HCT116 (cell line): Measurements from ENCODE around the gene CNTN4. TPM values are rescaled to one million over a fixed set of nuclear protein-coding genes. Genes with fewer than 3 reads are reported as not detected.

Experiments used
- ATAC-seq: fragments of 200-7000 bp; cut with Tn5 transposase; 2 replicates; pipeline ENCODE4 v1.9.1; 2020; ENCODE audit warnings: mild to moderate bottlenecking, moderate library complexity
- BruUV-seq: library from RNA; stranded (reverse); fragments of 400-500 nt; replicated peaks from 2 replicates; lab custom pipeline; 2021; lab: Mats Ljungman, UMichigan
- CTCF ChIA-PET: fragments of 300-600 bp; sonication (Branson Sonifier 250); formaldehyde crosslinking; loops from one replicate; lab custom pipeline; 2021; ENCODE audit warnings: antibody characterized with exemption; lab: Charles Lee
- POLR2A ChIA-PET: fragments of 300-600, 350-600 bp; sonication (Branson Sonifier 250); formaldehyde crosslinking; loops from one replicate; lab custom pipeline; 2021; ENCODE audit warnings: antibody characterized with exemption; lab: Charles Lee
- RAD21 ChIA-PET, 2 experiments: fragments of 300-600 bp; sonication (Branson Sonifier 250); formaldehyde crosslinking; loops; one replicate each; lab custom pipeline; 2023; ENCODE audit warnings: low total read pairs in 2 of 2; ENCODE audit not compliant: uncharacterized antibody in 2 of 2, unreplicated experiment in 2 of 2, low non-redundant PET in 1 of 2; lab: Charles Lee
- DNase-seq: peaks from one replicate; pipeline ENCODE4 v3.0.0-alpha.2; 2010; ENCODE audit warnings: low read depth, low spot score
- H2AFZ ChIP-seq: fragments of 200-600 bp; shearing (Covaris generic), sonication (generic); 2 replicates; pipeline ENCODE4 v1.6.1; 2017; ENCODE audit warnings: low read depth, mixed run types, mixed read lengths, antibody characterized with exemption, low read length; ENCODE audit not compliant: poor library complexity, severe bottlenecking
- H3K27ac ChIP-seq: 2 replicates; pipeline ENCODE4 v1.5.1; 2012; ENCODE audit warnings: low read depth, low read length
- H3K27me3 ChIP-seq: fragments of 200-600 bp; sonication (generic); 2 replicates; pipeline ENCODE4 v1.6.1; 2016; ENCODE audit warnings: mixed run types, low read length, mixed read lengths; ENCODE audit not compliant: insufficient read depth
- H3K36me3 ChIP-seq, 2 experiments: fragments of 200-500 bp in 1 of 2; fragments of 200-600 bp in 1 of 2; sonication (Bioruptor generic) in 1 of 2; sonication (generic) in 1 of 2; 2 replicates each; pipeline versions ENCODE4 v1.5.1 to v1.6.1; 2014 to 2016; ENCODE audit warnings: low read length in 2 of 2, inconsistent platforms in 1 of 2, mixed read lengths in 1 of 2, mixed run types in 1 of 2; ENCODE audit not compliant: insufficient read depth in 2 of 2, control insufficient read depth in 1 of 2
- H3K4me1 ChIP-seq, 2 experiments: fragments of 200-600 bp in 1 of 2; sonication (generic) in 1 of 2; 2 replicates each; pipeline versions ENCODE4 v1.5.1 to v1.6.1; 2012 to 2017; ENCODE audit warnings: low read length in 2 of 2, inconsistent platforms in 1 of 2, mild to moderate bottlenecking in 1 of 2, mixed read lengths in 1 of 2, mixed run types in 1 of 2, moderate library complexity in 1 of 2; ENCODE audit not compliant: insufficient read depth in 2 of 2, control insufficient read depth in 1 of 2
- H3K4me2 ChIP-seq: fragments of 200-600 bp; sonication (generic); 2 replicates; pipeline ENCODE4 v1.6.1; 2017; ENCODE audit warnings: mixed run types, low read length, mixed read lengths
- H3K4me3 ChIP-seq, 2 experiments: fragments of 200-600 bp in 1 of 2; sonication (generic) in 1 of 2; replicated peaks in 1 of 2; 2 replicates each; pipeline ENCODE4 v1.5.1; 2011 to 2016; ENCODE audit warnings: low read length in 2 of 2, control low read depth in 1 of 2, low read depth in 1 of 2, mild to moderate bottlenecking in 1 of 2, mixed read lengths in 1 of 2, mixed run types in 1 of 2
- H3K79me2 ChIP-seq: fragments of 200-600 bp; sonication (generic); 2 replicates; pipeline ENCODE4 v1.6.1; 2017; ENCODE audit warnings: mild to moderate bottlenecking, mixed run types, low read length, moderate library complexity, mixed read lengths; ENCODE audit not compliant: insufficient read depth
- H3K9ac ChIP-seq: fragments of 200-600 bp; sonication (generic); 2 replicates; pipeline ENCODE4 v1.6.1; 2016; ENCODE audit warnings: low read length, mixed read lengths
- H3K9me2 ChIP-seq: fragments of 200-600 bp; sonication (generic), shearing (Covaris generic); 2 replicates; pipeline ENCODE4 v1.6.1; 2017; ENCODE audit warnings: mixed run types, mild to moderate bottlenecking, moderate library complexity; ENCODE audit not compliant: insufficient read depth
- H3K9me3 ChIP-seq, 2 experiments: fragments of 200-500 bp in 1 of 2; fragments of 200-600 bp in 1 of 2; sonication (Bioruptor generic) in 1 of 2; sonication (generic) in 1 of 2; 2 replicates each; pipeline ENCODE4 v1.6.1; 2014 to 2017; ENCODE audit warnings: low read length in 2 of 2, mixed read lengths in 2 of 2, inconsistent platforms in 1 of 2, low read depth in 1 of 2, mild to moderate bottlenecking in 1 of 2, mixed run types in 1 of 2, moderate library complexity in 1 of 2; ENCODE audit not compliant: control insufficient read depth in 1 of 2, insufficient read depth in 1 of 2
- H4K20me1 ChIP-seq: fragments of 200-600 bp; sonication (generic), shearing (Covaris generic); 2 replicates; pipeline ENCODE4 v1.6.1; 2017; ENCODE audit warnings: mixed run types, mild to moderate bottlenecking, moderate library complexity; ENCODE audit not compliant: insufficient read depth
- CBX3 ChIP-seq: IDR thresholded peaks from 2 replicates; pipeline ENCODE4 v1.6.1; 2012; ENCODE audit warnings: low read depth
- EGR1 ChIP-seq: IDR thresholded peaks from 2 replicates; pipeline ENCODE4 v1.6.1; 2012; ENCODE audit warnings: low read depth
- ELF1 ChIP-seq: IDR thresholded peaks from 2 replicates; pipeline ENCODE4 v1.6.1; 2012; ENCODE audit warnings: low read depth, borderline replicate concordance
- EZH2phosphoT487 ChIP-seq: fragments of 200-600 bp; IDR thresholded peaks from 2 replicates; pipeline ENCODE4 v1.6.1; 2018; ENCODE audit warnings: antibody characterized with exemption, borderline replicate concordance
- FOSL1 ChIP-seq: IDR thresholded peaks from 2 replicates; pipeline ENCODE4 v1.6.1; 2012; ENCODE audit warnings: low read depth
- JUND ChIP-seq: IDR thresholded peaks from 2 replicates; pipeline ENCODE4 v1.6.1; 2012
- SRF ChIP-seq: IDR thresholded peaks from 2 replicates; pipeline ENCODE4 v1.6.1; 2012; ENCODE audit warnings: low read depth
- TCF7L2 ChIP-seq: IDR thresholded peaks from 2 replicates; pipeline ENCODE4 v1.7.0; 2011; ENCODE audit warnings: borderline replicate concordance, inconsistent platforms; ENCODE audit not compliant: insufficient read depth, insufficient read length; ENCODE audit errors: extremely low read depth
- ZNF274 ChIP-seq: fragments of 200-500 bp; sonication (Bioruptor generic); IDR thresholded peaks from 2 replicates; pipeline ENCODE4 v1.6.1; 2014; ENCODE audit warnings: mild to moderate bottlenecking, low read depth, low read length, inconsistent platforms
- intact Hi-C: fragments of 100-400 bp; cut with micrococcal nuclease; formaldehyde crosslinking; loops from 2 replicates; pipeline ENCODE4 v1.10.0; 2022
- total RNA-seq: library from RNA; stranded (reverse); gene quantifications from one replicate; pipeline ENCODE4 v1.2.1, GENCODE V29; 2021; ENCODE audit not compliant: unreplicated experiment
- TF ChIP-seq, protein P1 (sequence below), 3 experiments: fragments of 200-600 bp in 1 of 3; sonication (generic) in 1 of 3; IDR thresholded peaks in 2 of 3; conservative IDR thresholded peaks in 1 of 3; 2 replicates each; pipeline ENCODE4 v1.5.1; 2012 to 2017; ENCODE audit warnings: low read depth in 2 of 3, low read length in 2 of 3, antibody characterized with exemption in 1 of 3, borderline replicate concordance in 1 of 3, control low read depth in 1 of 3, mild to moderate bottlenecking in 1 of 3, mixed read lengths in 1 of 3, mixed run types in 1 of 3, moderate library complexity in 1 of 3; ENCODE audit not compliant: insufficient read depth in 1 of 3
- TF ChIP-seq, protein P2 (sequence below): IDR thresholded peaks from 2 replicates; pipeline ENCODE4 v1.6.1; 2012
- TF ChIP-seq, protein P3 (sequence below): IDR thresholded peaks from 2 replicates; pipeline ENCODE4 v1.6.1; 2012

CNTN4 gene
- total RNA-seq, 1 experiment from 2014 or later: not detected

DNA sequence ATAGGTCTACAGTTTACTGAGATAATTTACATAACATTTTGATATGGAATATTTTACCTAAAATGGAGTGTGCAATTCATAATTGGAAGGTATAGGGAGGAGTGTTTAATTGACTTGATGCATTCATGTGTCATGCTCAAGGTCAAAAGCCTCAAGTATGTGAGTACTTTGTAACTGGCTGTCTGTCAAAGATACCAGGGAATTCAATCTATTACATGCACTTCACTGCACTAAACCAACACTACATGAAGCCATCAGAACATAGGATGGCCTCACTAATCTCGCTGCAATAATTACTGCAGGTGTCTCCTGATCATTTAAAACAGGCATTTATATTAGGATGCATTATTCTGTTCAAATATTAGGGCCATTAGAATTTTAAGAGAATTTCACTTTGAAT, 367.2 kb downstream of the CNTN4 start:
- ChIA-PET POLR2A (no interaction called here), CTCF (no interaction called here)
- Histone ChIP-seq H3K9me3 (peaks cover 14 to 30% of the 10 kb centered on the region in 2 experiments; a peak in 2 of 4 replicates), H3K27ac (no peak overlapping the region), H3K79me2 (no peaks in the 10 kb centered on the region), H3K9me2 (no peaks in the 10 kb centered on the region), H3K4me3 (no peak overlapping the region), H3K4me2 (no peak overlapping the region), H2AFZ (no peak overlapping the region), H3K4me1 (no peaks in the 10 kb centered on the region)
- TF ChIP-seq, protein P1, sequence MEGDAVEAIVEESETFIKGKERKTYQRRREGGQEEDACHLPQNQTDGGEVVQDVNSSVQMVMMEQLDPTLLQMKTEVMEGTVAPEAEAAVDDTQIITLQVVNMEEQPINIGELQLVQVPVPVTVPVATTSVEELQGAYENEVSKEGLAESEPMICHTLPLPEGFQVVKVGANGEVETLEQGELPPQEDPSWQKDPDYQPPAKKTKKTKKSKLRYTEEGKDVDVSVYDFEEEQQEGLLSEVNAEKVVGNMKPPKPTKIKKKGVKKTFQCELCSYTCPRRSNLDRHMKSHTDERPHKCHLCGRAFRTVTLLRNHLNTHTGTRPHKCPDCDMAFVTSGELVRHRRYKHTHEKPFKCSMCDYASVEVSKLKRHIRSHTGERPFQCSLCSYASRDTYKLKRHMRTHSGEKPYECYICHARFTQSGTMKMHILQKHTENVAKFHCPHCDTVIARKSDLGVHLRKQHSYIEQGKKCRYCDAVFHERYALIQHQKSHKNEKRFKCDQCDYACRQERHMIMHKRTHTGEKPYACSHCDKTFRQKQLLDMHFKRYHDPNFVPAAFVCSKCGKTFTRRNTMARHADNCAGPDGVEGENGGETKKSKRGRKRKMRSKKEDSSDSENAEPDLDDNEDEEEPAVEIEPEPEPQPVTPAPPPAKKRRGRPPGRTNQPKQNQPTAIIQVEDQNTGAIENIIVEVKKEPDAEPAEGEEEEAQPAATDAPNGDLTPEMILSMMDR (IDR thresholded peaks at IDR 0.05 in 2 of 3, conservative IDR thresholded peaks at IDR 0.05 in 1 of 3; ENCODE audit: borderline replicate concordance in 1 of 3, insufficient read depth in 1 of 3, low read depth in 2 of 3, low read length in 2 of 3): no peak
- no peak for TF ChIP-seq EZH2phosphoT487
- TF ChIP-seq, protein P2, sequence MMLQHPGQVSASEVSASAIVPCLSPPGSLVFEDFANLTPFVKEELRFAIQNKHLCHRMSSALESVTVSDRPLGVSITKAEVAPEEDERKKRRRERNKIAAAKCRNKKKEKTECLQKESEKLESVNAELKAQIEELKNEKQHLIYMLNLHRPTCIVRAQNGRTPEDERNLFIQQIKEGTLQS: no peak
- no peak for TF ChIP-seq FOSL1
- no peak for TF ChIP-seq SRF
- TF ChIP-seq JUND: no peak
- TF ChIP-seq, all 23 proteins: peak for 0
- RAD21 ChIA-PET: no interaction called here
- DNase-seq (no peak), ATAC-seq (no peak)
- no peaks in the 10 kb centered on the region for H4K20me1 ChIP-seq
- no TSS peak for BruUV-seq
- H3K36me3 ChIP-seq: no peaks in the 10 kb centered on the region
- no peaks in the 10 kb centered on the region for H3K27me3 ChIP-seq
- intact Hi-C loops: no loop called here
- H3K9ac ChIP-seq: no peak overlapping the region

DNA sequence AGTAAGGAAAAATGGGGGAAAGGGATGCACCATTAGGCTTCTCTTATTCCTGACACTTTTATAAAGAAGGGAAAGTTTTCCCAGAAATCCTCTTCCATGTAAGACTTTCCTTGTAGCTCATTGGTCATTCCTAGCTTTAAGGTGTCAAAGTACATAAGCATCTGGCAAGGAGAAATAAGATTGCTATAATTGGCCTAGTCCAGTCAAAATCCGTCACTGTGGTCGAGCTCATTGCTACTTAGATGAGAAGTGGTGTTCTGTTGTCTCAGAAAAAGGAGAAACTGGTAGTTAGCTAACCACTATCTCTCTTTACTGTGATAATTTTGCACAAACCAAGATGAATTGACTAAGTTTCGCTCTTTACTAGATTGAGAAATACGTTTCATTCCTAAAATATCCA, 370.1 kb downstream of the CNTN4 start:
- Histone ChIP-seq H3K36me3 (no peaks in the 10 kb centered on the region), H3K4me2 (no peak overlapping the region), H3K9ac (no peak overlapping the region), H3K9me3 (peaks cover 11 to 27% of the 10 kb centered on the region in 2 experiments; a peak in 2 of 4 replicates), H4K20me1 (no peaks in the 10 kb centered on the region), H2AFZ (no peak overlapping the region), H3K4me1 (no peaks in the 10 kb centered on the region), H3K9me2 (no peaks in the 10 kb centered on the region), H3K27ac (no peak overlapping the region), H3K27me3 (no peaks in the 10 kb centered on the region), H3K79me2 (no peaks in the 10 kb centered on the region), H3K4me3 (no peak overlapping the region)
- ChIA-PET POLR2A (no interaction called here), RAD21 (no interaction called here), CTCF (no interaction called here)
- intact Hi-C loops: no loop called here
- no TSS peak for BruUV-seq
- ATAC-seq: no peak
- no peak for DNase-seq
- TF ChIP-seq EGR1 (no peak), ELF1 (no peak), TCF7L2 (no peak), CBX3 (no peak), ZNF274 (no peak)
- TF ChIP-seq, protein P3, sequence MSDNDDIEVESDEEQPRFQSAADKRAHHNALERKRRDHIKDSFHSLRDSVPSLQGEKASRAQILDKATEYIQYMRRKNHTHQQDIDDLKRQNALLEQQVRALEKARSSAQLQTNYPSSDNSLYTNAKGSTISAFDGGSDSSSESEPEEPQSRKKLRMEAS: no peak
- TF ChIP-seq, protein P1 (IDR thresholded peaks at IDR 0.05 in 2 of 3, conservative IDR thresholded peaks at IDR 0.05 in 1 of 3; ENCODE audit: borderline replicate concordance in 1 of 3, insufficient read depth in 1 of 3, low read depth in 2 of 3, low read length in 2 of 3): no peak
